Myocyte (in vitro differentiated cells): Measurements from ENCODE around the gene DUX4. TPM values are rescaled to one million over a fixed set of nuclear protein-coding genes. Genes with fewer than 3 reads are reported as not detected.
"Not testable (repeated sequence)": the region's sequence is repeated elsewhere in the genome, so short reads cannot be mapped to it uniquely, and the experiment has no call there.

ENCODE experiments used
- DNase-seq: peaks from one replicate; pipeline ENCODE4 v3.0.0-alpha.2; 2012; ENCODE audit warnings: low read depth
- polyA plus RNA-seq: library from polyadenylated mRNA; unstranded; fragments of >200 nt; gene quantifications from one replicate; pipeline ENCODE4 v1.2.1, GENCODE V29; 2012; ENCODE audit warnings: missing spikeins
- total RNA-seq: library from RNA; depleted of rRNA; stranded (reverse); fragments of >200 nt; gene quantifications from 2 replicates; pipeline ENCODE4 v1.2.3, GENCODE V29; 2014

DUX4 gene
- total RNA-seq: not detected in 2 replicates
- polyA plus RNA-seq: not detected

DNA sequence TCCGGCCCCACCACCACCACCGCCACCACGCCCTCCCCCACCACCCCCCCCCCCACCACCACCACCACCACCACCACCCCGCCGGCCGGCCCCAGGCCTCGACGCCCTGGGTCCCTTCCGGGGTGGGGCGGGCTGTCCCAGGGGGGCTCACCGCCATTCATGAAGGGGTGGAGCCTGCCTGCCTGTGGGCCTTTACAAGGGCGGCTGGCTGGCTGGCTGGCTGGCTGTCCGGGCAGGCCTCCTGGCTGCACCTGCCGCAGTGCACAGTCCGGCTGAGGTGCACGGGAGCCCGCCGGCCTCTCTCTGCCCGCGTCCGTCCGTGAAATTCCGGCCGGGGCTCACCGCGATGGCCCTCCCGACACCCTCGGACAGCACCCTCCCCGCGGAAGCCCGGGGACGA lies at the start of gene DUX4:
Gene DUX4 (plus strand): TSS at position 347 of the 400 bp plus-strand sequence. CDS start 0 bp downstream, at position 347.
- DNase-seq: not testable (repeated sequence)

DNA sequence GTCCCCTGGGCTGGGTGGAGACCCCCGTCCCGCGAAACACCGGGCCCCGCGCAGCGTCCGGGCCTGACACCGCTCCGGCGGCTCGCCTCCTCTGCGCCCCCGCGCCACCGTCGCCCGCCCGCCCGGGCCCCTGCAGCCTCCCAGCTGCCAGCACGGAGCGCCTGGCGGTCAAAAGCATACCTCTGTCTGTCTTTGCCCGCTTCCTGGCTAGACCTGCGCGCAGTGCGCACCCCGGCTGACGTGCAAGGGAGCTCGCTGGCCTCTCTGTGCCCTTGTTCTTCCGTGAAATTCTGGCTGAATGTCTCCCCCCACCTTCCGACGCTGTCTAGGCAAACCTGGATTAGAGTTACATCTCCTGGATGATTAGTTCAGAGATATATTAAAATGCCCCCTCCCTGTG lies 1.9 kb downstream of the DUX4 start:
- DNase-seq: not testable (repeated sequence)

DNA sequence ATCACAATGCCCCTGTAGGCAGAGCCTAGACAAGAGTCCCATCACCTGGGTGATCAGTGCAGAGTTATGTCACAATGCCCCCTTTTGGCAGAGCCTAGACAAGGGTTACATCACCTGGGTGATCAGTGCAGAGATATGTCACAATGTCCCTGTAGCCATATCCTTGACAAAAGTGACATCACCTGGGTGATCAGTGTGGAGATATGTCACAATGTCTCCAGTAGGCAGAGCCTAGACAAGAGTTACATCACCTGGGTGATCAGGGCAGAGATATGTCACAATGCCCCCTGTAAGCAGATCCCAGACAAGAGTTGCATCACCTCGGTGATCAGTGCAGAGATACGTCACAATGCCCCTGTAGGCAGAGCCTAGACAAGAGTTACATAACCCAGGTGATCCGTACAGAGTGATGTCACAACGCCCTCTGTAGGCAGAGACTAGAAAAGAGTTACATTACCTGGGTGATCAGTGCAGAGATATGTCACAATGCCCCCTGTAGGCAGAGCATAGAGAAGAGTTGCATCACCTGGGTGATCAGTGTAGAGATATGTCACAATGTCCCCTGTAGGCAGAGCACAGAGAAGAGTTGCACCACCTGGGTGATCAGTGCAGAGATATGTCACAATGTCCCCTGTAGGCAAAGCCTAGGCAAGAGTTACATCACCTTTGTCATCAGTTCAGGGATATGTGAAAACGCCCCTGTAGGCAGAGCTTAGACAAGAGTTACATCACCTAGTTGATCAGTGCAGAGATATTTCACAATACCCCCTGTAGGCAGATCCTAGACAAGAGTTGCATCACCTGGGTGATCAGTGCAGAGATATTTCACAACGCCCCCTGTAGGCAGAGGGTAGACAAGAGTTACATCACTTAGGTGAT lies 4.4 kb downstream of the DUX4 start:
- DNase-seq: not testable (repeated sequence)

DNA sequence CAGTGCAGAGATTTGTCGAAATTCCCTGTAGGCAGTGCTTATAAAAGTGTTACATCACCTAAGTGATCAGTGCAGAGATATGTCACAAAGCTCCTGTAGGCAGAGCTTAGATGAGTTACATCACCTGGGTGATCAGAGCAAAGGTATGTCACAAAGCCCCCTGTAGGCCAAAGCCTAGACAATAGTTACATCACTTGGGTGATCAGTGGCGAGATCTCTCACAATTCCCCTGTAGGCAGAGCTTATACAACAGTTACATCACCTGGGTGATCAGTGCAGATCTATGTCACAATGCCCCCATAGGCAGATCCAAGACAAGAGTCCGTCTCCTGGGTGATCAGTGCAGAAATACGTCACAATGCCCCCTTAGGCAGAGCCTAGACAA lies 5.0 kb downstream of the DUX4 start:
- not testable (repeated sequence) for DNase-seq

DNA sequence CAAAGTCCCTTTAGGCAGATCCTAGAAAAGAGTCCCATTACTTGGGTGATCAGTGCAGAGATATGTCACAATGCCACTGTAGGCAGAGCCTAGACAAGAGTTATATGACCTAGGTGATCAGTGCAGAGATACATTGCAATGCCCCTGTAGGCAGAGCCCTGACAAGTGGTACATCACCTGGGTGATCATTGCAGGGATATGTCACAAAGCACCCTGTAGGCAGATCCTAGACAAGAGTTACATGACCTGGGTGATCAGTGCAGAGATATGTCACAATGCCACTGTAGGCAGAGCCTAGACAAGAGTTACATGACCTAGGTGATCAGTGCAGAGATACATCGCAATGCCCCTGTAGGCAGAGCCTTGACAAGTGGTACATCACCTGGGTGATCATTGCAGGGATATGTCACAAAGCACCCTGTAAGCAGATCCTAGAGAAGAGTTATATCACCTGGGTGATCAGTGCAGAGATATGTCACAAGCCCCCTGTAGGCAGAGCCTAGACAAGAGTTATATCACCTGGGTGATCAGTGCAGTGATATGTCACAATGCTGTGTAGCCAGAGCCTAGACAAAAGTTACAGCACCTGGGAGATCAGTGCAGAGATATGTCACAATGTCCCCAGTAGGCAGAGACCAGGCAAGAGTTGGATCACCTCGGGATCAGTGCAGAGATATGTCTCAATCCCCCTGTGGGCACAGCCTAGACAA lies 5.6 kb downstream of the DUX4 start:
- not testable (repeated sequence) for DNase-seq

DNA sequence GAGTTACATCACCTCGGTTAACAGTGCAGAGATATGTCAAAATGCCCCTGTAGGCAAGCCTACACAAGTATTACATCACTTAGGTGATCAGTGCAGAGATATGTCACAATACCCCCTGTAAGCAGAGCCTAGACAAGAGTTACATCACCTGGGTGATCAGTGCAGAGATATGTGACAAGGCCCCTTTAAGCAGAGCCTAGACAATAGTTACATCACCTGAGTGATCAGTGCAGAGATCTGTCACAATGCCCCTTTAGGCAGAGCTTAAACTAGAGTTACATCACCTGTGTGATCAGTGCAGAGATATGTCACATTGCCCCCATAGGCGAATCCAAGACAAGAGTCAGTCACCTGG lies 6.1 kb downstream of the DUX4 start:
- not testable (repeated sequence) for DNase-seq

DNA sequence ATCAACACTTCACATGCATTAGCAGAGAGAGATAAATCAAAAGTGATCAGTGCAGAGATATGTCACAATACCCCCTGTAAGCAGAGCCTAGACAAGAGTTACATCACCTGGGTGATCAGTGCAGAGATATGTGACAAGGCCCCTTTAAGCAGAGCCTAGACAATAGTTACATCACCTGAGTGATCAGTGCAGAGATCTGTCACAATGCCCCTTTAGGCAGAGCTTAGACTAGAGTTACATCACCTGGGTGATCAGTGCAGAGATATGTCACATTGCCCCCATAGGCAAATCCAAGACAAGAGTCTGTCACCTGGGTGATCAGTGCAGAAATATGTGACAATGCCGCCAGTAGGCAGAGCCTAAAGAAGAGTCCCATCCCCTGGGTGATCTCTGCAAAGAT lies 7.4 kb downstream of the DUX4 start:
- not testable (repeated sequence) for DNase-seq

DNA sequence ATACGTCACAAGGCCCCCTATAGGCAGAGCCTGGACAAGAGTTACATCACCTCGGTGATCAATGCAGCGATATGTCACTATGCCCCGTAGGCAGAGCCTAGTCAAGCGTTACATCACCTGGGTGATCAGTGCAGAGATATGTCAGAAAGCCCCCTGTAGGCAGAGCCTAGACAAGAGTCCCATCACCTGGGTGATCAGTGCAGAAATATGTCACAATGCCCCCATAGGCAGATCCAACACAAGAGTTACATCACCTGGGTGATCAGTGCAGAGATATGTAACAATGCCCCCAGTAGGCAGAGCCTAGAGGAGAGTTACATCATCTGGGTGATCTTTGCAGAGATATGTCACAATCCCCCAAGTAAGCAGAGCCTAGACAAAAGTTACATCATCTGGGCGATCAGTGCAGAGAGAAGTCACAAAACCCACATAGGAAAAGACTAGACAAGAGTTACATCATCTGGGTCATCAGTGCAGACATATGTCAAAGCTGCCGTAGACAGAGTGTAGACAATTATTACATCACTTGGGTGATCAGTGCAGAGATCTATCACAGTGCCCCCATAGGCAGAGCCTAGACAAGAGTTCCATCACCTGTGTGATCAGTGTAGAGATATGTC lies 8.0 kb downstream of the DUX4 start:
- DNase-seq: not testable (repeated sequence)

DNA sequence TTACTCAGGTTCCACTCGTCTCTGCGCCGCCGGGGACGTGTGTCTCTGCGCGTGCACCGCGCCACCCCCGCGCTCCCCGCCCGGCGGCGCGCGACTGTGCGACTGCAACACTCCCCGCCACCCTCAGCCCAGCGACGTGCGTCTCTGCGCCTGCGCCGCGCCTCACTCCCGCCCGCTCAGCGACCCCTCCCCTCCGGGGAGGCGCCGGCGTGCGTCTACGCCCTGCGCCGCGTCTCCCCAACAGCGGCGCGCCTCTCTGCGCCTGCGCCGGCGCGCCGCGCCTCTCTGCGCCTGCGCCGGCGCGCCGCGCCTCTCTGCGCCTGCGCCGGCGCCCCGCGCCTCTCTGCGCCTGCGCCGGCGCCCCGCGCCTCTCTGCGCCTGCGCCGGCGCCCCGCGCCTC lies 29.9 kb downstream of the DUX4 start:
- not testable (repeated sequence) for DNase-seq

Other genes starting within 250 kb of the DUX4 start
- 26.4 and 28.7 TPM in 2 replicates for gene FRG1, start 232.9 kb upstream of the DUX4 start, total RNA-seq
- not detected in 2 replicates for gene FRG2, start 146.5 kb upstream of the DUX4 start, total RNA-seq
- gene DBET, start 109.3 kb upstream of the DUX4 start, total RNA-seq: not detected in 2 replicates